ENCODE results near the gene TP53BP2. TPM values are rescaled to one million over a fixed set of nuclear protein-coding genes. Genes with fewer than 3 reads are reported as not detected.

Gene TP53BP2
- total RNA-seq, 2 experiments from 2014 or later: 21.1 to 21.7 TPM

- CTCF ChIA-PET (ENCODE audit: unreplicated experiment): no interaction called here
- DNase-seq (ENCODE audit: low spot score): no peak
- Histone ChIP-seq H3K79me2 (ENCODE audit: insufficient read depth, low read depth, low read length) (no peaks in the 10 kb centered on the region), H3K4me3 (ENCODE audit: low read depth, low read length, poor library complexity, severe bottlenecking) (no peak overlapping the region), H3K36me3 (ENCODE audit: insufficient read depth, low read length) (no peaks in the 10 kb centered on the region), H3K4me2 (ENCODE audit: low read length) (no peak overlapping the region), H3K9me3 (ENCODE audit: low read length) (no peaks in the 10 kb centered on the region), H3K9me2 (ENCODE audit: insufficient read depth, low read length) (no peaks in the 10 kb centered on the region), H2AFZ (ENCODE audit: low read length) (no peak overlapping the region), H3K4me1 (ENCODE audit: insufficient read depth, low read length, poor library complexity, severe bottlenecking) (no peaks in the 10 kb centered on the region), H3K27ac (ENCODE audit: low read depth, low read length, poor library complexity, severe bottlenecking) (no peak overlapping the region), H4K20me1 (ENCODE audit: insufficient read depth, low read length) (no peaks in the 10 kb centered on the region)
- TF ChIP-seq EZH2phosphoT487 (IDR thresholded peaks at IDR 0.05; ENCODE audit: borderline replicate concordance, low read depth, low read length): no peak
- TF ChIP-seq, protein P1, sequence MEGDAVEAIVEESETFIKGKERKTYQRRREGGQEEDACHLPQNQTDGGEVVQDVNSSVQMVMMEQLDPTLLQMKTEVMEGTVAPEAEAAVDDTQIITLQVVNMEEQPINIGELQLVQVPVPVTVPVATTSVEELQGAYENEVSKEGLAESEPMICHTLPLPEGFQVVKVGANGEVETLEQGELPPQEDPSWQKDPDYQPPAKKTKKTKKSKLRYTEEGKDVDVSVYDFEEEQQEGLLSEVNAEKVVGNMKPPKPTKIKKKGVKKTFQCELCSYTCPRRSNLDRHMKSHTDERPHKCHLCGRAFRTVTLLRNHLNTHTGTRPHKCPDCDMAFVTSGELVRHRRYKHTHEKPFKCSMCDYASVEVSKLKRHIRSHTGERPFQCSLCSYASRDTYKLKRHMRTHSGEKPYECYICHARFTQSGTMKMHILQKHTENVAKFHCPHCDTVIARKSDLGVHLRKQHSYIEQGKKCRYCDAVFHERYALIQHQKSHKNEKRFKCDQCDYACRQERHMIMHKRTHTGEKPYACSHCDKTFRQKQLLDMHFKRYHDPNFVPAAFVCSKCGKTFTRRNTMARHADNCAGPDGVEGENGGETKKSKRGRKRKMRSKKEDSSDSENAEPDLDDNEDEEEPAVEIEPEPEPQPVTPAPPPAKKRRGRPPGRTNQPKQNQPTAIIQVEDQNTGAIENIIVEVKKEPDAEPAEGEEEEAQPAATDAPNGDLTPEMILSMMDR (conservative IDR thresholded peaks at IDR 0.05; ENCODE audit: low read length): no peak
- BruUV-seq (replicated peaks): no TSS peak
- POLR2A ChIA-PET: no interaction called here
- intact Hi-C loops (cut with micrococcal nuclease; ENCODE audit: unreplicated experiment): no loop called here
Observed at GRCh38 chr1:223758734-223759133, 87.0 kb downstream of the TP53BP2 start.

DNA sequence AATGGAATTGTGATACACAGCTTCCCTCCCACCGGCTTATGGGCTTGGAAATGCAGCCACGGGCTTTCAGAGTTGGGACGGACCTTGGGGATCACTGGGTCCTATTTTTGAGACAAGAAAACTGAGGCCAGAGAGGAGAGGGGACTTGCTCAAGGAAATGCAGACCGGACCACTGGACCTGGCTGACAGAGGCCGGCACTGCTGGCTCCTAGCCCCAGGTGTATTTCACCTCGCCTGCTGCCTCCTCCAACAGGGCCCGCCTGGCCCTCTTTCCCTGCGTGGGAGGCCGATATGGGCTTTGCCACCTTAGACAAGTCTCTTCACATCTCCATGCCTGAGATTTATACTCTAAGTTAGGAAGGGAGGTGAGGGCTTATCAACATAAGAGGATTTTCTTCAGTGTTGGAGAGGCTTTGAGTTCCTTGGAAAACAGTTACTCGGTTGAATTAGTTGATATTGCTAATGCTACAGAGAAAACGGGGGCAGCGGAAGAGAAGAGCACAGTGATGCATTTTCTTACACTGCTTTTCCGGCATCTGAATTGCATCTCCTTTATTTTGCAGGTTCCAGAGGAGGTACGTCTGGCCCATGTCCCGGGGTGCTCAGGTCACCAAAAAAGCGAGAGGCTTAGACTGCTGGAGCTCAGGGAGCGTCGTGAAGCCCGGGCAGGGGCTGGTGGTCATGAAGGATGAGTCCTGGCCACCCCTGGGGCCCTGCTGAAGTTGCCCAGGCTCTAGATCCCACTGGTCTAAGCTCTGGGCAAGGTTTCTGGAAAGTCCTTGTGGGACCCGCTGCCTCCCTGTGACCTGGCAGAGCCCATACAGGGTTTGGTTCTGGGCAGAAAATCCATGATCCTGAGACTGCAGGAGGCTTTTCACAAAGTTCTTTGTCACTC is 88.7 kb downstream of the TP53BP2 start:
- ChIA-PET POLR2A (interaction anchor here (0.7 kb wide), 1 partner anchor 359 kb away, joined by 3 read pairs; no protein-coding TSS in a partner anchor), CTCF (ENCODE audit: unreplicated experiment) (no interaction called here)
- TF ChIP-seq, protein P1 (conservative IDR thresholded peaks at IDR 0.05; ENCODE audit: low read length): no peak
- no peak for TF ChIP-seq EZH2phosphoT487 (IDR thresholded peaks at IDR 0.05; ENCODE audit: borderline replicate concordance, low read depth, low read length)
- BruUV-seq (replicated peaks): no TSS peak
- Histone ChIP-seq H3K9me3 (ENCODE audit: low read length) (no peaks in the 10 kb centered on the region), H3K36me3 (ENCODE audit: insufficient read depth, low read length) (no peaks in the 10 kb centered on the region), H3K4me3 (ENCODE audit: low read depth, low read length, poor library complexity, severe bottlenecking) (no peak overlapping the region), H4K20me1 (ENCODE audit: insufficient read depth, low read length) (no peaks in the 10 kb centered on the region), H3K79me2 (ENCODE audit: insufficient read depth, low read depth, low read length) (no peaks in the 10 kb centered on the region), H3K27ac (ENCODE audit: low read depth, low read length, poor library complexity, severe bottlenecking) (no peak overlapping the region), H3K4me1 (ENCODE audit: insufficient read depth, low read length, poor library complexity, severe bottlenecking) (no peaks in the 10 kb centered on the region), H2AFZ (ENCODE audit: low read length) (no peak overlapping the region), H3K4me2 (ENCODE audit: low read length) (no peak overlapping the region), H3K9me2 (ENCODE audit: insufficient read depth, low read length) (no peaks in the 10 kb centered on the region)
- intact Hi-C loops (cut with micrococcal nuclease; ENCODE audit: unreplicated experiment): no loop called here
- no peak for DNase-seq (ENCODE audit: low spot score)

Data from OCI-LY7 (cell line).